ENCODE results near the gene LRRC47.

DNA sequence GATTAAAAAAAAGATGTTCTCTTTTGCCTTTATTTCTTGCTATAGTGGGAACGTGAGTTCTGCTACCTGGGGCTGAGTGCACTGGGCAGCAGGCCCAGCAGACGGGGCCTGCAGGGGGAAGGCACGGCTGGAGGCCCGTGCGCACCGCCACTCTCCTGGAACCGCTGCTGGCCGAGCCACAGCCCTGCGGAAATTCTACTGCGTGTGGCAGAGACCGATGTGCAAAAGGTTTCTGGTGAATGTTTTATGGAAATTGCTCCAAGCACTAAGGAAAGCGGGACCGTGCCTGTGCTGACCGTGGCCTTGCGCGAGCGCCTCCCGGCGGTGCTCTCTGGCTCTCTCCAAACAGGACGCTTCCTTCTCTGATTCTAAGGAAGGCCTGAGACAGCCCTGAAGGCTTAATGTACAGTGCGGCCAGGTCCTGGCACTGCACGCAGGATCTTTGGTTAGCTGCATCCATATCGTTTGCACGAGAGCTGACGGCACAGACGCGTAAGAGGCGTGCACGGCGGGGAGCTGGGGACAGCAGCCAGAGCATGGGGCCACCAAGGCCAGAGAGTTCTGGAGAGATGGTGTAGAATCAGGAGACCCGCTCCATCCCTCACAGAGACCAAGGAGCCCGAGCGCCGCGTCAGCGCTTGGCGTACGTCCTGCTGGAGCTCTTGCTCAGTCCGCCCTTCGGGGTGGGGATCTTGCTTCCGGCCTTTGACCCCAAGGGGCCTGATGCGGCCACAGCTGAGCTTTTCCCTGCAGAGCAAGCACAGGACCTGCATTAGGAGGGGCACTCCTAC is 18.7 kb upstream of the LRRC47 start:
- TF ChIP-seq CTCF (IDR thresholded peaks at IDR 0.05; ENCODE audit: low read depth, low read length, poor library complexity, severe bottlenecking), result no peak
- TF ChIP-seq EZH2phosphoT487 (IDR thresholded peaks at IDR 0.05; ENCODE audit: borderline replicate concordance, low read length), result no peak

Measured in DOHH2 (cell line).